PC-3 (cell line): ENCODE data around the gene TMC2. TPM values are rescaled to one million over a fixed set of nuclear protein-coding genes. Genes with fewer than 3 reads are reported as not detected.

Source experiments
- ATAC-seq: fragments of 200-7000 bp; cut with Tn5 transposase; 2 replicates; pipeline ENCODE4 v1.9.1; 2020; ENCODE audit warnings: mild to moderate bottlenecking, moderate library complexity
- BruUV-seq: library from RNA; stranded (reverse); fragments of 400-500 nt; replicated peaks from 2 replicates; lab custom pipeline; 2021; lab: Mats Ljungman, UMichigan
- CTCF ChIA-PET: fragments of 300-600 bp; sonication (Branson Sonifier 250); formaldehyde crosslinking; loops from one replicate; lab custom pipeline; 2022; ENCODE audit warnings: antibody characterized with exemption; lab: Charles Lee
- POLR2A ChIA-PET: fragments of 300-600 bp; sonication (Branson Sonifier 250); formaldehyde crosslinking; loops from one replicate; lab custom pipeline; 2022; ENCODE audit warnings: antibody characterized with exemption; ENCODE audit not compliant: unreplicated experiment; lab: Charles Lee
- DNase-seq: peaks from one replicate; pipeline ENCODE4 v3.0.0-alpha.2; 2015
- H2AFZ ChIP-seq: fragments of 300-600 bp; sonication (generic); 2 replicates; pipeline ENCODE4 v1.6.0; 2016; ENCODE audit warnings: antibody characterized with exemption, low read length
- H3F3A ChIP-seq: fragments of 300-600 bp; sonication (generic); one replicate; pipeline ENCODE4 v1.6.0; 2017; ENCODE audit warnings: antibody characterized with exemption, low read length, control low read depth, mild to moderate bottlenecking; ENCODE audit not compliant: unreplicated experiment
- H3K27ac ChIP-seq: fragments of 300-600 bp; sonication (generic); 2 replicates; pipeline ENCODE4 v1.5.1; 2016; ENCODE audit warnings: mild to moderate bottlenecking, low read length
- H3K27me3 ChIP-seq: fragments of 300-600 bp; sonication (generic); 2 replicates; pipeline ENCODE4 v1.6.1; 2016; ENCODE audit warnings: low read length, mixed read lengths
- H3K36me3 ChIP-seq: fragments of 300-600 bp; sonication (generic); 2 replicates; pipeline ENCODE4 v1.6.1; 2016; ENCODE audit warnings: low read depth, mixed run types, low read length, mixed read lengths
- H3K4me1 ChIP-seq: fragments of 300-600 bp; sonication (generic); 2 replicates; pipeline ENCODE4 v1.5.1; 2016; ENCODE audit warnings: low read length; ENCODE audit not compliant: insufficient read depth
- H3K4me2 ChIP-seq: fragments of 300-600 bp; sonication (generic); 2 replicates; pipeline ENCODE4 v1.6.0; 2016; ENCODE audit warnings: low read length
- H3K4me3 ChIP-seq: fragments of 300-600 bp; sonication (generic); 2 replicates; pipeline ENCODE4 v1.5.1; 2016; ENCODE audit warnings: mild to moderate bottlenecking, low read length, mixed read lengths
- H3K79me2 ChIP-seq: fragments of 300-600 bp; sonication (generic); 2 replicates; pipeline ENCODE4 v1.6.1; 2017; ENCODE audit warnings: low read length, mixed read lengths
- H3K9ac ChIP-seq: fragments of 300-600 bp; sonication (generic); 2 replicates; pipeline ENCODE4 v1.6.0; 2016; ENCODE audit warnings: mild to moderate bottlenecking, low read length
- H3K9me2 ChIP-seq: fragments of 300-600 bp; sonication (generic); replicated peaks from 2 replicates; pipeline ENCODE4 v1.6.1; 2016; ENCODE audit warnings: mixed run types, low read length, mixed read lengths
- H3K9me3 ChIP-seq: fragments of 300-600 bp; sonication (generic); 2 replicates; pipeline ENCODE4 v1.6.1; 2016; ENCODE audit warnings: low read length, mixed read lengths
- H4K20me1 ChIP-seq: fragments of 300-600 bp; sonication (generic); 2 replicates; pipeline ENCODE4 v1.6.1; 2016; ENCODE audit warnings: low read length, mixed read lengths
- CTCF ChIP-seq: fragments of 300-600 bp; sonication (generic); conservative IDR thresholded peaks from 2 replicates; pipeline ENCODE4 v1.5.1; 2017; ENCODE audit warnings: antibody characterized with exemption, low read depth, mild to moderate bottlenecking, low read length
- EZH2 ChIP-seq: fragments of 300-600 bp; sonication (generic); IDR thresholded peaks from one replicate; pipeline ENCODE4 v1.6.1; 2017; ENCODE audit warnings: antibody characterized with exemption, mild to moderate bottlenecking, low read length; ENCODE audit not compliant: unreplicated experiment
- EZH2phosphoT487 ChIP-seq: fragments of 300-600 bp; sonication (generic); IDR thresholded peaks from 2 replicates; pipeline ENCODE4 v1.6.1; 2018; ENCODE audit warnings: mild to moderate bottlenecking, antibody characterized with exemption, low read length, borderline replicate concordance
- intact Hi-C: fragments of 100-400 bp; cut with micrococcal nuclease; formaldehyde crosslinking; loops from 2 replicates; pipeline ENCODE4 v1.9.0; 2023
- total RNA-seq: library from RNA; depleted of rRNA; stranded (reverse); fragments of >200 nt; gene quantifications from 2 replicates; pipeline ENCODE4 v1.2.3, GENCODE V29; 2014

TMC2 gene
- total RNA-seq, 1 experiment from 2014 or later: not detected

- H3K4me1 ChIP-seq: no peaks in the 10 kb centered on the region
- ChIA-PET POLR2A (interaction anchor here (0.6 kb wide), 1 partner anchor 1235 kb away, joined by 4 read pairs; no protein-coding TSS in a partner anchor), CTCF (no interaction called here)
- H3K79me2 ChIP-seq: no peaks in the 10 kb centered on the region
- peak overlapping the region; percentile 1; the same call in 1 of the 2 replicates for H3K4me2 ChIP-seq
- peak; percentile 52 for DNase-seq
- BruUV-seq: no TSS peak
- no peak for TF ChIP-seq EZH2
- no peak for TF ChIP-seq EZH2phosphoT487
- no peak for TF ChIP-seq CTCF
- H3K9ac ChIP-seq: no peak overlapping the region
- no peak overlapping the region for H3K4me3 ChIP-seq
- no peaks in the 10 kb centered on the region for H4K20me1 ChIP-seq
- H3K27me3 ChIP-seq: peaks cover 5% of the 10 kb centered on the region; the same call in 1 of the 2 replicates
- no peaks in the 10 kb centered on the region for H3K9me3 ChIP-seq
- no peaks in the 10 kb centered on the region for H3K9me2 ChIP-seq
- H3K27ac ChIP-seq: no peak overlapping the region
- H2AFZ ChIP-seq: no peak overlapping the region
- intact Hi-C loops: no loop called here
- H3K36me3 ChIP-seq: no peaks in the 10 kb centered on the region
- H3F3A ChIP-seq: no peaks in the 10 kb centered on the region
- ATAC-seq: no peak
Measured at GRCh38 chr20:2602046-2602735, 65.8 kb downstream of the TMC2 start.

GRCh38 chr20:2602746-2603145, 66.4 kb downstream of the TMC2 start:
- Histone ChIP-seq H3K4me2 (peak overlapping the region; percentile 1; the same call in 1 of the 2 replicates), H3K27me3 (peaks cover 3% of the 10 kb centered on the region; the same call in 1 of the 2 replicates), H3K4me1 (no peaks in the 10 kb centered on the region), H3F3A (no peaks in the 10 kb centered on the region), H3K9ac (no peak overlapping the region), H3K4me3 (no peak overlapping the region), H2AFZ (no peak overlapping the region), H3K9me2 (no peaks in the 10 kb centered on the region), H3K27ac (no peak overlapping the region), H3K36me3 (no peaks in the 10 kb centered on the region), H3K9me3 (no peaks in the 10 kb centered on the region), H3K79me2 (no peaks in the 10 kb centered on the region), H4K20me1 (no peaks in the 10 kb centered on the region)
- intact Hi-C loops: no loop called here
- ChIA-PET POLR2A (interaction anchor here (0.6 kb wide), 1 partner anchor 1234 kb away, joined by 4 read pairs; no protein-coding TSS in a partner anchor), CTCF (no interaction called here)
- DNase-seq (no peak), ATAC-seq (no peak)
- TF ChIP-seq EZH2: no peak
- no peak for TF ChIP-seq EZH2phosphoT487
- TF ChIP-seq CTCF: no peak
- no TSS peak for BruUV-seq
